Suppressor macrophage treated with lipopolysaccharide for 1 hour (primary cell): ENCODE measurements around the gene ADCY9.
"Not testable (repeated sequence)": the region's sequence is repeated elsewhere in the genome, so short reads cannot be mapped to it uniquely, and the experiment has no call there.

Experiments
- DNase-seq, 3 donors: peaks; one replicate each; pipeline ENCODE4 v3.0.0-alpha.2; 2020 to 2022

Gene ADCY9

DNA sequence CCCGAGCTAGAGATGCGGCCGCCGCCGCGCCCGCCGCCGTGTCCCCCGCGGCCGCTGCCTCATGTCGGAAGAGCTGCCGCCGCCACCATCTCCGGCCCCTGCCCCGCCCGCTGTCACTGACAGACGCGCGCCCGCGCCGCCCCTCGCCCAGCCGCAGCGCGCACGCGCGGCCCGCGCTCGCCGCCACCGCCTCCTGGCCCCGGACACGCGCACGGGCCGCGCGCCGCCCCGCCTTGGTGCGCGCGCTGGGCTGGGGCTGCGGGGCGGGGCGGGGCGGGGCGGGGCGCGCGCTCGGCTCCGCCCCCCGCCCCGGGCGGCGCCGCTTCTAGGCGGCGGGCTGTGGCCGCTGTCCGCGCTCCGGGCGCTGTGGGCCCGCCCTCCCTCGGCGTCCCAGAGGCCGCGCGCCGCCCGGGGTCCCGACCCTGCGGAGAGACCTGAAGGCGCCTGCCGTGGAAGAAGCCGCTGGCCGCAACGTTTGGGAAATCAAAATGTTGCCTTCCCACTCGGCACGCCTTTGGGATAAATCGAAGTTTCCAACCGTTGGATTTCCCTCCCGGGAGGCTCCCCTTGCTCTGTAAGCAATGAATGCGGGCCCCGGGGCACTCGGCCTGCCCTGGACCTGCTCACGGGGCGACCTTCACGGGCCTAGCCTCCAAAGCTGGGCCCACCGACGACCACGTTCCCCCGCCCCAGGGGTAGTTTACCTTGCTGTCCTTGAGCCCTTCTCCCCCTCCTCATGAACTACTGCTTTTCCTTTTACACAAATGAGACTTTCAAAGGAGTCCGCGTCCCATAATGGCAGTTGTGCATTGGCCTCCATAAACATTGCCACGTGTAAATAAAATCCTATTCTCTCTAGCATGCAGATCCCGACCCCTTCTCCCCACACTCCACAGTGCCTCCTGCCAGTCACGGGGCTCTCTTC lies at the start of gene ADCY9:
TSS of gene ADCY9 (minus strand) at position 118 of the 925 bp plus-strand sequence. CDS start 1,000 bp downstream, outside the sequence.
- peak; percentile 84 to 96 (median 91) for DNase-seq

DNA sequence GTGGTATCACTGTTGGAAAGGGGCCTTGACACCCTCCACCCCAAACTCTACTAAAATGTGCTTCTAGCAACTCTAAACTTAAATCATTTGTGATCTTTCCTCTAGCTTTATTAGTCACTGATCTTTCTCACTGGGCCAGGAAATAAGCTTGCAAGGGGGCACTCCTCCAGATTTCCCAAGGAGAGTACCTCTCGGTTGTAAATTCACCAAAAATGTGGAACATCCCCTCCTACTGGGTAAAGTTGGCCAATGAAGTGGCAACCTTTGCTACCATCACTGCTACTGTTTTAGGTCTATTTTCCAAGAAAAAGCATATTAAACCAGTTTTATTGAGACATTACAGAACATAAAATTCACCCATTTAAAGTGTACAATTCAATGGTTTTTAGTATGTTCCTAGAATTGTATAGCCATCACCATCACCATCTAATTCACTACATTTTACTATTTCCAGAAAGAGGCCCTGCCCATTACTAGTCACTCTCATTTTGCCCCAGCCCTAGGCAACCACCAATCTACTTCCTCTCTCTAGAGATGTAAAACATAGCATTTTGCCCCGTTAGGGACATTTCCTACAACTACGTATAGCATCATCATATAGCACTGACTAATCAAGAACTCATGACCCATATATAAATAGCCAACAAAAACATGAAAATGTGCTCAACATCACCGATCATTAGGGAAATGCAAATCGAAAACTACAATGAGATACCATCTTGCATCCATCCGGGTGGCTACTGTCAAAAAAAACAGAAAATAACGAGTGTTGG lies 44.6 kb upstream of the ADCY9 start:
- DNase-seq: peak; percentile 85 to 95 (median 93)

DNA sequence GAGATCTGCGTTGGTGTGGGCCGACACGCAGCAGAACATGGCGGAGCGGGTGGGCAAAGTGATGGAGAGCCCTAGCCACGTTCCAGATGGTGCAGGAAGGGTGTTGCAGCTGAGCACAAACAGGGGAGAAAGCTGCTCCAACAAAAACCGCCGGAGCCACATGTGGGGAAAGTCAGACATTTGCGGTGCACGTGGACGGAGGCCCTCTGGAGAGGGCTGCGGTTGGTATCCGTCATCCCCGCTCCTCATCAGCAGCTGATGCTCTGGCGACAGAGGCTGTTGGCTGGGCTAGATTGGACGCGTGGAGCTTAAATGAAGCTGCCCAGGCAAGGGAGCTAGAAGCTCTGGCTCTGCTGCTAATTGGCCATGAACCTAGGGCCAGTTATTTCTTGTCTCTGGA lies 43.5 kb upstream of the ADCY9 start:
- no peak for DNase-seq

DNA sequence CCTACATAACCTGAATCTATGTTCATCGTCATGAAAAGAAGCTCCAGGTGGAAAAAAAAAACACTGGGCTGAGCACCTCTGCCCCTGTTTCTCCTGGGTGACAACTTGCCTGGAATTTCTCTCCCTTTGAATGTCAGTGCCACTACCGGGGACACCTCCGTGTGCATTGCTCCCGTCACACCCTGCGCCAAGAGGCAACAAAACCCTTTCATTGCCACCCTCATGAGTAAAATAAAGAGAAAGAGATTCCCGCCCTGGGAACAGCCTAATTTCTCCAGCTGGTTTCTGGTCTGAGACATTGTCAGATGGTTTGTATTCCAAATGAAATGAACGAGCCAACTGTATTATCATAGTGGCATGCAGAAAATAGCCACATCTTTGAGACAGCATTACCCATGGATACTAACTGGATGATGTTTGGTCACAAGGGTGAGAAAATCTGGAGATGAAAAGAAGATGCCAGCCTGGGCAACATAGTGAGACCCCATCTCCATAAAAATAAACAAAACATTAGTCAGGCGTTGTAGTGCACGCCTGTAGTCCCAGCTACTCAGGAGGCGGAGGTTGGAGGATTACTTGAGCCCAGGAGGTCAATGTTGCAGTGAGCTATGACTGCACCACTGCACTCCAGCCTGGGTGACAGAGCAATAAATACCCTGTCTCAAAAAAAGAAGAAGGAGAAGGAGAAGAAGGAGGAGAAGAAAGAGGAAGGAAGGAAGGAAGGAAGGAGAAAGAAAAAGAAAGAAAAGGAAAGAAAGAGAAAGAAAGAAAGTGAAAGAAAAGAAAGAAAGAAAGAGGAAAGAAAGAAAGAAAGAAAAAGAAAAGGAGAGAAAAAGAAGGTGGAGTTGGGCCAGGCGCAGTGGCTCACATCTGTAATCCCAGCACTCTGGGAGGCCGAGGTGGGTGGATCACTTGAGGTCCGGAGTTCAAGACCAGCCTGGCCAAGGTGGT lies 42.2 kb upstream of the ADCY9 start:
- no peak for DNase-seq

DNA sequence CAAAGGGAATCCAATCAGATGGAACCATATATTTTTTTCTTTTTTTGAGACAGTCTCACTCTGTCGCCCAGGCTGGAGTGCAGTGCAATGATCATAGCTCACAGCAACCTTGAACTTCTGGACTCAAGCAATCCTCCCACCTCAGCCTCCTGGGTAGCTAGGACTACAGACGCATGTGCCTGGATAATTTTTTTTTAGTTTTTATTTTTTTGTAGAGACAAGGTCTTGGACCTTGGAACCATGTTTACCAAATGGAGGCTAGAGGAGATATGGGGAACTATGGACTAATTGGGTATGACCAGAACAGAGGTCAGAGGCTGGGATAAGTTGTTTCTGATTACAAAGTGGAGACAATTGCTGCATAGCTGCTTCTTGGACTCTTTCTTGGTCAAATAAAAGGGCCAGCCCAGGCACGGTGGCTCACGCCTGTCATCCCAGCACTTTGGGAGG lies 41.2 kb upstream of the ADCY9 start:
- DNase-seq: no peak

DNA sequence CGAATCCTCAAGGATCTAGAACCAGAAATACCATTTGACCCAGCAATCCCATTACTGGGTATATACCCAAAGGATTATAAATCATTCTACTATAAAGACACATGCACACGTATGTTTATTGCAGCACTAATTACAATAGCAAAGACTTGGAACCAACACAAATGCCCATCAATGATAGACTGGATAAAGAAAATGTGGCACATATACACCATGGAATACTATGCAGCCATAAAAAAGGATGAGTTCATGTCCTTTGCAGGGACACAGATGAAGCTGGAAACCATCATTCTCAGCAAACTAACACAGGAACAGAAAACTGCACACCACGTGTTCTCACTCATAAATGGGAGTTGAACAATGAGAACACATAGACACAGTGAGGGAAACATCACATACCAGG lies 40.3 kb upstream of the ADCY9 start:
- not testable (repeated sequence) for DNase-seq

DNA sequence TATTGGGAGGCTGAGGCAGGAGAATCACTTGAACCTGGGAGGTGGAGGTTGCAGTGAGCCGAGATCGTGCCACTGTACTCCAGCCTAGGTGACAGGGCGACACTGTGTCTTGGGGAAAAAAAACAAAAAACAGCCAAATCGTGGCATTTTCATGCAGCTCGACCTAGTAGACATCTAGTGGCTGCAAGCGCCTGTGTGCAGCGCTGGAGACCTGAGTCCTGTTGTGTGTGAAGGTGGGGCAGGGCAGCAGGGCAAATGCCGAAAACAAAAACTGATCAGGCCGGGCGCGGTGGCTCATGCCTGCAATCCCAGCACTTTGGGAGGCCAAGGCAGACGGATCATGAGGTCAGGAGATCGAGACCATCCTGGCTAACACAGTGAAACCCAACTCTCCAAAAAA lies 37.1 kb upstream of the ADCY9 start:
- not testable (repeated sequence) for DNase-seq

DNA sequence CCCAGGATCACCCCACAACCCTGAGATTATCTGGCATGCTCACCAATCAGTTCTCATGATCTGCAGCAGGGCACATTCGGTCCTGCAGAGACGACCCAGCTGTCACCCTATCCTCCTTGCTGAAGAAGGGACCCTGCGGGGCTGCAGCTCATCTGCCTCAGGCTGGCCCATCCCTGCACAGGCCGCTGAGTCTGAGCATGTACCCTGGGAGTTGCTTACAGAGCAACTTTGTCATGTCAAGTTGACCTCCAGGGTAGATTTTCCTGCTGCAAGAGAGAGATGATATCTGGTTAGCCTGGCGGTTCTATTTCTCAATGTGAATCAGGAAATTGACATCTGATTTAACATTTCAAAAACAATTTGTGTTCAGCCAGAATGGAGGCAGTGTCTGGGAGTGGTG lies 36.0 kb upstream of the ADCY9 start:
- DNase-seq: no peak

DNA sequence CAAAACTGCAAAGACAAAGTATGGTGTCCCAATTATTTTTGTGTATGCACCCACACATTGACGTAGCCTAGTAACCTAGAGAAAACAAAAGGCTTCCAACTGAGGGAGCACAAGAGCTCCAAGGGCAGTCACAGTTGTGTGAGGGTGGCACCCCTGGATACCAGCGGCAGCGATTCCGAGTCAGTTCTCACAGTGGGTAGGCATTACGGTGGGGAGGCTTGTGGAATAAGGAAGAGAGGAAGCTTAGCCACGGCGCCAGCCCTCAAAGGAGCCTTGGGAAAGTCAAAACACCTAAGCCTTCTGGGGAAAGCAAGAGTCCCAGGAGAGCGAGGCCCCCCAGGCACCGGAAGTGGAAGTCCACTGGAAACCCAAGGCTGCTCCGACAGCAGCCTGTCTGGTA lies 31.0 kb upstream of the ADCY9 start:
- no peak for DNase-seq

DNA sequence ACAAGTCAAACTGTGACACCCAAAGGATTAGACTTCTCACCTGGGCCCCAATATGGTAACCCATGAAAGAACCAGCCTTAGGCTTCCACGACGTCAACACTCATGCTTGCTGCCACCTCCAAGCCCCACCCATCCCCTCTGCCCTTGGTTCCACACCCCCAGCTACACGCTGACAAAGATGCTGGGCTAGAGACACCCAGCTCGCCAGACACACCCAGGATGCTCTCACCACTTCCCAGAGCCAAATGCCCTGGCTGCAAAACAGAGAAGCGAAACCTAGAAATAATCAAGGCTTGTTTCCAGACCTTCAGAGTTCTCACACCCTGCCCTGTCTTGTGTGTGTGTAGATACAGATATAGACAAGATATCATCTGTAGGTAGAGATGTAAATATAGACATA lies 26.0 kb upstream of the ADCY9 start:
- DNase-seq: peak; percentile 57 to 69 (median 68)

DNA sequence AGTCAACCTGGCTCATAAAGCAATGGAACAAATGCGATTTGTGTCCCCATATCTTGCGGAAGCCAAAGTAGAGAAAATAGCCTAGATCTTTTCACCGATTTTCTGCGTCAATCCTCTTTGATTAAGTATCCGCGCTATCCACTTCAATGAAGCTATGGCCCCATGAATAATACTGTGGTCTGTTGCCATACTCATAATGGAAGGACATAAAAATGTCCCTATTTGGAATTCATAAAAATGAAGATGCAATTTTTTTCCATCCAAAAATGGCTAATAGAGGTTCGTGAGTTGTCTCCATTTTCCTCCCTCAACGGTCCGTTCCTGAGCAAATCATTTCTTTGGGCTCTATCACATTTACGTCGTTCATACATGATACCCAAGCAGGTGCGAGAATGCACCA lies 25.4 kb upstream of the ADCY9 start:
- no peak for DNase-seq

DNA sequence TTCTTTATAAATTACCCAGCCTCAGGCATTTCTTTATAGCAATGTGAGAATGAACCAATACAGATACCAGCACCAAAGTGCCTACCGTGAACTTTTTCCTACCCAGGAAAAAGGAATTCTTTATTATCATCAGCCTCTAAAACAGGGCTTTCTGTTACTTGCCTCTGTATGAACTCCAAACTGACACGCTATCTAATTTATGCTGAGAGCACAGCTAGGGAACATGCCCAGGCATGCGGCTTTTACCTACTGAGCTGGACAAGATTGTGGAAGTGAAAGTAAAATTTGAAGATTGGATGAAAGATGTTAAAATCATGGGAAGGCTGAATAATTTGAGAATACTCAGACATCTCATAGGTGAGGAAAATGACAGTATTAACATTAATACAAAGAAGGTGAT lies 24.4 kb upstream of the ADCY9 start:
- peak in 2 of 3 donors; percentile 11 to 17 for DNase-seq

DNA sequence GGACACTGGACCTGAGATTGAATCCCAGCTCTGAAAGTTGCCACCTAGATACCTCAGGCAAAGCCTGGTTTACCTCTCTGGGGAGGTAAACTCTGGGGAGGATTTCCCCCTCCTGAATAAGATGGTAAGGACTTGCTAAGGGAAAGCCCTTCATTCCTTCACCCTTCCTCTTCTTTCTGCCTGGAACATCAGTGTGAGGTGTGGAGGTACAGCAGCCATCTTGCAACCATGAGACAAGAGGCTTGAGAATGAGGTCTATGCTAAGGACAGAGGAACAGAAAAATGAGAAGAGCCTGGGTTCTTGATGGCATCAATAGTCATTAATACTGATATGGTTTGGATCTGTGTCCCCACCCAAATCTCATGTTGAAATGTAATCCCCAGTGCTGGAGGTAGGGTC lies 23.7 kb upstream of the ADCY9 start:
- no peak for DNase-seq

DNA sequence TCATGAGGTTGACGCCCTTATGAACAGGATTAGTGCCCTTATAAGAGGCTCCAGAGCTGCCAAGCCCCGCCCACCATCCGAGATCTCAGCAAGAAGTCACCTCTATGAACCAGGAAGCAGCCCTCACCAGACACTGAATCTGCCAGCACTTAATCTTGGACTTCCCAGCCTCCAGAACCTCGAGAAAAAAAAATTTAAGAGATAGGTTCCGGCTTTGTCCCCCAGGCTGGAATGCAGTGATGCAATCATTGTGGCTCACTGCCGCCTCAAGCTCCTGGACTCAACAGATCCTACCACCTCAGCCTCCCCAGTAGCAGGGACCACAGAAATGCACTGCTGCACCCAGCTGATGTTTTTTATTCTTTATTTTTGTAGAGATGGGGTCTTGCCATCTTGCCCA lies 22.5 kb upstream of the ADCY9 start:
- no peak for DNase-seq

DNA sequence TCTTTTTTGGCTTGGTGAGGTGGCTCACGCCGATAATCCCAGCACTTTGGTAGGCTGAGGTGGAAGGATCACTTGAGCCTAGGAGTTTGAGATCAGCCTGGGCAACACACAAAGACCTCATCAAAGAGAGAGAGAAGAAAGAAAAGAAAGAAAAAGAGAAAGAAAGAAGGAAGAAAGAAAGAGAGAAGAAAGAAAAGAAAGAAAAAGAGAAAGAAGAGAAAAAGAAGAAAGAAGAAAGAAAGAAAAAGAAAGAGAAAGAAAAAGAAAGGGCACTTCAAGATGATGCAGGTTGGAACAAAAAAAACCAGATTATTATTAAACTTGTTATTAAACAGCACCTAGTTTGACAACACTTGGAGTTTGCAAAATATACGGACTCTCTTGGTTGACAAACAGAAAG lies 21.2 kb upstream of the ADCY9 start:
- no peak for DNase-seq

DNA sequence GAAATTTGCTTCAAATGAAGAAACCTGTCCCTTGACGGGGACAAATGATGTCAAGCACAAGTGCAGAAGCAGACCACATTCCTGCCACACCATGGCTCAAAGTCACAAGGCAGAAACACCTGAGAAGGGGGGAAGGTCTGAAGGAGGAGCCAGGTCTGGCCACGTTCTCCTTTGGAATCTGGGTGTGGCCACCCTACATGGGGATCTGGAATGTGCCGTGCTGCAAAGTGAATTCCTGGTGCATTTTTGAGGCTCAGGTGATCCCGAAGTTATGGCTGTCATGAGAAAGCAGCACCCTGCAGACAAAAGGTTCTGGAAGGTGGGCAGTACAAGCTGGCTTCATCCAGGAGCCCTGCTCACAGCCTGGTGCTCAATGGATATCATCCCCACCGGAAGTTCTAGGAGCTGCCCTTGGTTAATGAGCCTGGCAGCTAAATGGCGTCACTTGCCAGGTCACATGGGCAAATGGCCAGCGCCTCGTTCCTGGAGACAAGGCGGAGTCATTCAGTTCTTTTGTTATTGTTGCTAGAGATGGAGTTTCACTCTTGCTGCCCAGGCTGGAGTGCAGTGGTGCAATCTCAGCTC lies 20.1 kb upstream of the ADCY9 start:
- no peak for DNase-seq

DNA sequence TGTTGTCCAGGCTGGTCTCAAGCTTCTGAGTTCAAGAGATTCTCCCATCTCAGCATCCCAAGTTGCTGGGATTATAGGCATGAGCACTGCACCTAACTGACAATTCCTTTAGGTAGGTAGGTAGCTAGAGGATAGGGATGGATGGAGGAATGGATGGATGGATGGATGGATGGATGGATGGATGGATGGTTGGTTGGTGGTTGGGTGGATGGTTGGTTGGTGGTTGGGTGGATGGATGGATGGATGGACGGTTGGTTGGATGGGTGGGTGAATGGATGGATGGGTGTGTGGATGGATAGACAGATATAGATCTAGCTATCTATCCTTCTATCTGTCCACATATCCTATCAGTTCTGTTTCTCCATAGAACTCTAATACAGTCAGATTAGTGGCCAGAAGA lies 19.3 kb upstream of the ADCY9 start:
- DNase-seq: no peak

DNA sequence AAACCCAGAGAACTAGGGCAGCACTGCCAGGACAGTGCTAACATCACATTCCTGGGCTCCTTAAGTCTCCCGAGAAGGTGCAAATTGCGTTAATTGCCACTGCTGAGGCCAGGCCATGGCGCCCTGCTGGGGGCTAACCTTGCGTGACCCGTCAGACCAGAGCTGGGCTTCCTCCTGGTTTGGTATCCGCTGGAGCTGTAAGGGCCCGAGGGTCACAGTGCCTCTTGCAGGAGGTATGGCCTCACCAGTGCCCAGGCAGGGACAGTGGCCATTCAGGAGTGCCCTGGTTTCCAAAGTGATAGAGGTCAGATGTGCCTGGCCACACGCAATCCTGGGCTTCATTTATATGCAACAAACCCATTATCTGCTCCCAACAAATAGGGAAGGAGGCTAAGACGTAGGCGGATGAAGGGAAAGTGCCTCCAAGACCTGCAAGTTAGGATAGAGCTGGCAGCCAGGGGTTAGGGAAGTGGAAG lies 17.7 kb upstream of the ADCY9 start:
- DNase-seq: no peak

DNA sequence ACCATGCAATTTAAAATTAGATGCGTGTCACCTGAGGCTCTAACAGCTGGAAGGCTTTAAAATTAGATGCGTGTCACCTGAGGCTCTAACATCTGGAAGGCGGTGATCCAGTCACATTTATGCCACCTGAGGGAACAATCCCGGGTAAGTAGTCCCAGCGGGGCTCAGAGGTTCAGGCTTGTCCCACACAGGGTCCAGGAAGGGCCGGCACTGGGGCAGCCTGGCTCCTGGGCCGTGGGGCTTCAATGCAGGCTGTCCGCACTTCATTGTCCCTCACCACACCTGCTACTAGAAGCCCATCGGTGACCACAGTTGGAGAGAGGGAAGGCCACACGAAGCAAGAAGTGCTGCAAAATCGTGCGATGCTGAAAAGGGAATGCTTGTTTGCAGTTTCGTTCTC lies 15.4 kb upstream of the ADCY9 start:
- DNase-seq: no peak

DNA sequence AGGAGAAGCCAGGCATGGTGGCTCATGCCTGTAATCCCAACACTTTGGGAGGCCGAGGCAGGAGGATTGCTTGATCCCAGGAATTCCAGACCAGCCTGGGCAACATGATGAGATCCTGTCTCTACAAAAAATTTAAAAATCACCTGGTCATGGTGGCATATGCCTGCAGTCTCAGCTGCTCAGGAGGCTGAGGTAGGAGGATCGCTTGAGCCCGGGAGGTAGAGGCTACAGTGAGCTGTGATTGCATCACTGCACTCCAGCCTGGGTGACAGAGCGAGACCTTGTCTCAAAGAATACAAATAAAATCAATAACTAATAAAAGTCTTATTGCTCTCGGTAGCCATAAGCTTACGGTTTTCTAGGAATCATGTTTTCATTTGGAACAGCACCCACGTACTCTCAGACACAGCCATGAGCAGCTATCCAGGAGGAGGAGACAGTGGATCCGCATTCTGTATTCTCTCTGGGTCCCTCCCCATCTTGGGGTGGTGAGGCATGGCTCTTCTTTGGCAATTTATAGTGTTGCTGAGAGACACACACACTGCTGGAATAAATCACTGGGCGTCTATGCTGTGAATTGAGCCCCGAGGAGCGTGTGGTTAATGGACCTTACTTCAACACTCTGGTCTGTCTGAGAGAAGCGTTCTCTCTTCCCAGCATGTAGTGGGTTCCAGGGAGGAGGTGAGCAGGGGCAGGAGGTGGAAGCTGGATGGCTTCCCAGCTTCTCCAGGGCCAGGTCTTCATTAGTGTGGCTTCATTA lies 8.5 kb upstream of the ADCY9 start:
- DNase-seq: no peak

DNA sequence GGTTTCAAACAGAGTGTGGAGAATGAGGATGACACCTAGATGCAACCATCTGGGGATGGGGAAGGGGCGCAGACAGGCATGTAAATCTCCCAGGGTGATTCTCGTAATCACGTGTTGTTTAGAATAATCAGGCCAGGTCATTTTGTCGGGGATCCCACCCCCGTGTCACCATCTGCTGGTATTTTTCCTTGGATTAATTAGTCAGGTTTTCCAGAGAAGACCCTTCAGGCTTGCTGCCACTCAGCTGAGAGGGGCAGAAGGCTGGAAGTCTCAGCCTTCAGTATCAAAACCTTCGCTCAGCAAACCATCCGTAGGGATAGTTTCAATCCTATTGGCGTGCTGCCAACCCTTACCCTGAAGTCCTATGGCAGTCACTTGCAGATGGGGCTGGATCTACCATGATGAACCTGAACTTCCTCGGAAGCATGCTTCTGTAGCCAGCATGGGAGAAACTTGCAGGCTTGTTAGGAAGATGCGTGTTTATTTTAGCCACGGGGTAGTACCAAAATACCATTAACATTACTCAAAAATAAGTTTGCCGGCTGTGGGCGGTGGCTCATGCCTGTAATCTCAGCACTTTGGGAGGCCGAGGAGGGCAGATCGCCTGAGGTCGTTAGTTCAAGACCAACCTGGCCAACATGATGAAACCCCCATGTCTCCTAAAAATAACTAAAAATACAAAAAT lies 7.5 kb upstream of the ADCY9 start:
- no peak for DNase-seq
